ENCODE measurements around the gene BPIFB3. TPM values are rescaled to one million over a fixed set of nuclear protein-coding genes. Genes with fewer than 3 reads are reported as not detected.
A peak's percentile ranks its signal among the peaks of the same experiment; 100 is the strongest.
"Not testable (repeated sequence)": the region's sequence is repeated elsewhere in the genome, so short reads cannot be mapped to it uniquely, and the experiment has no call there.

BPIFB3 gene
- total and polyA plus RNA-seq, 3 donors from 2014 or later: 0.47 to 0.87 (median 0.74) TPM

DNA sequence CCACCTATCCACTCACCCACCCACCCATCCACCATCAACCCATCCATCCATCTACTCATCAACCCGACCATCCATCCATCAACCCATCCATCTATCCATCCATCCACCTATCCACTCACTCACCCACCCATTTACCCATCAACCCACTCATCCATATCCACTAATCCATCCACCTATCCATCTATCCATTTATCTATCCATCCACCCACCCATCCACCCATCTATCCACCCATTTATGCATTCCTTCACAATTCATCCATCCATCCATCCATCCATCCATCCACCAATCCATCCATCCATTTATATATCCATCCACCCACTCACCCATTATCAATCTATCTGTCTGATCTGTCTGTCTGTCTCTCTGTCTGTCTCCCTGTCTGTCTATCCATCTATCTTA, 39.9 kb downstream of the BPIFB3 start:
- intact Hi-C loops (cut with DNase I; ENCODE audit: low total_unique reads): no loop called here
- TF ChIP-seq, protein P1, sequence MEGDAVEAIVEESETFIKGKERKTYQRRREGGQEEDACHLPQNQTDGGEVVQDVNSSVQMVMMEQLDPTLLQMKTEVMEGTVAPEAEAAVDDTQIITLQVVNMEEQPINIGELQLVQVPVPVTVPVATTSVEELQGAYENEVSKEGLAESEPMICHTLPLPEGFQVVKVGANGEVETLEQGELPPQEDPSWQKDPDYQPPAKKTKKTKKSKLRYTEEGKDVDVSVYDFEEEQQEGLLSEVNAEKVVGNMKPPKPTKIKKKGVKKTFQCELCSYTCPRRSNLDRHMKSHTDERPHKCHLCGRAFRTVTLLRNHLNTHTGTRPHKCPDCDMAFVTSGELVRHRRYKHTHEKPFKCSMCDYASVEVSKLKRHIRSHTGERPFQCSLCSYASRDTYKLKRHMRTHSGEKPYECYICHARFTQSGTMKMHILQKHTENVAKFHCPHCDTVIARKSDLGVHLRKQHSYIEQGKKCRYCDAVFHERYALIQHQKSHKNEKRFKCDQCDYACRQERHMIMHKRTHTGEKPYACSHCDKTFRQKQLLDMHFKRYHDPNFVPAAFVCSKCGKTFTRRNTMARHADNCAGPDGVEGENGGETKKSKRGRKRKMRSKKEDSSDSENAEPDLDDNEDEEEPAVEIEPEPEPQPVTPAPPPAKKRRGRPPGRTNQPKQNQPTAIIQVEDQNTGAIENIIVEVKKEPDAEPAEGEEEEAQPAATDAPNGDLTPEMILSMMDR (IDR thresholded peaks at IDR 0.05): no peak
- no peak for TF ChIP-seq POLR2A (IDR thresholded peaks at IDR 0.05)
- Histone ChIP-seq H3K27ac (no peak overlapping the region), H3K27me3 (no peaks in the 10 kb centered on the region), H3K9me3 (no peaks in the 10 kb centered on the region), H3K4me1 (no peaks in the 10 kb centered on the region), H3K36me3 (ENCODE audit: low read depth, missing control alignments) (no peaks in the 10 kb centered on the region), H3K4me3 (no peak overlapping the region)
- 73% methylated on average over 1 of the region's 1 CpG for WGBS, 2 donors
- no peak for DNase-seq

DNA sequence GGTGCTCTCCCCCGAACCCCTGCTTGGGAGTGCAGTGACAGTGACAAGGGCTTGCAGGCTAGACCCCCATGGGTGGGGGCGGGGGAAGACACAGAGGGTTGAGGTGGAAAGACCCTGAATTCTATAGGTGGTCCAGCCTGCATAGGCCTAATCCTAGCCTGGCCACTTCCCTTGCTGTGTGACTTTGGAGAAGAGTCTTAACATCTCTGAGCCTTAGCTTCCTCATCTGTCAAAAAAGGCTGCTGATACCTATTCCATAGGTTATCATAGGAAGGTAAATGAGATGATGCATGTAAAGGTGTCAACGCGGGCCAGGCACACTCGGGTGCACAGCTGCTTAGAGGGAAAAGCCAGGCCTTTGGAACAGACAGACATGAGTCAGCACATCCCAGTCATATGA, 41.5 kb downstream of the BPIFB3 start:
- WGBS, 2 donors: 93 to 97% methylated on average over 5 of the region's 5 CpGs
- intact Hi-C loops (cut with DNase I; ENCODE audit: low total_unique reads): no loop called here

DNA sequence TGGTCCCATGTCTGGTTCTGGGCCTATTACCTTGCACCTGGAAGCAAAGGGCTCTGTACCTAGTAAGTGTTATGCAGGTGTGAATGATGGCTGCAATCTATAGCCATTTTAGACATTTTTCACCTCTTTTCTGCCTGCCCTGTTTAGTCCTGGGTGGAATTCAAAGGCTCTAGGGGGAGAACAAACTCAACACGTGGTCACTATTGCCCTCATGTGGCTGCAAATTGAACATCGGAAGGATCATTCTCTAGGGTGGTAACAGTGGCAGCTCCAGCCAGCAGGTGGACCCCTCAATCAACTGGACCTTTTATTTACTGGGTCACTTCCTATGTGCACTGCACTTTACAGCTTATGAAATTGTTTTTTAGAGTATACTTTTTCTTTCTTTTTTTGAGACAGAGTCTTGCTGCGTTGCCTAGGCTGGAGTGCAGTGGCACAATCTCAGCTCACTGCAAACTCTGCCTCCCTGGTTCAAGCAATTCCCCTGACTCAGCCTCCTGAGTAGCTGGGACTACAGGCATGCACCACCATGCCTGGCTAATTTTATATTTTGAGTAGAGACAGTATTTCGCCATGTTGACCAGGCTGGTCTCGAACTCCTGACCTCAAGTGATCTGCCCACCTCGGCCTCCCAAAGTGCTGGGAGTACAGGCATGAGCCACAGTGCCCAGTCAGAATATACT, 42.3 kb downstream of the BPIFB3 start:
- TF ChIP-seq, protein P1 (IDR thresholded peaks at IDR 0.05): peak; percentile 57 to 73 (median 72)
- H3K9me3 ChIP-seq; H3K36me3 ChIP-seq (ENCODE audit: low read depth, missing control alignments); H3K4me3 ChIP-seq; intact Hi-C loops (cut with DNase I; ENCODE audit: low total_unique reads); H3K27me3 ChIP-seq; H3K4me1 ChIP-seq; H3K27ac ChIP-seq: not testable (repeated sequence)
- 43 to 54% methylated on average over 6 of the region's 6 CpGs for WGBS, 2 donors
- DNase-seq: peak; percentile 76

More for the DNA sequence above, 41.5 kb downstream of the BPIFB3 start:
- no peaks in the 10 kb centered on the region for H3K9me3 ChIP-seq
- H3K36me3 ChIP-seq (ENCODE audit: low read depth, missing control alignments): no peaks in the 10 kb centered on the region
- H3K27me3 ChIP-seq: no peaks in the 10 kb centered on the region
- no peak for DNase-seq
- H3K27ac ChIP-seq: no peak overlapping the region
- TF ChIP-seq, protein P1 (IDR thresholded peaks at IDR 0.05): no peak
- no peak for TF ChIP-seq POLR2A (IDR thresholded peaks at IDR 0.05)
- H3K4me1 ChIP-seq: no peaks in the 10 kb centered on the region
- H3K4me3 ChIP-seq: no peak overlapping the region

DNA sequence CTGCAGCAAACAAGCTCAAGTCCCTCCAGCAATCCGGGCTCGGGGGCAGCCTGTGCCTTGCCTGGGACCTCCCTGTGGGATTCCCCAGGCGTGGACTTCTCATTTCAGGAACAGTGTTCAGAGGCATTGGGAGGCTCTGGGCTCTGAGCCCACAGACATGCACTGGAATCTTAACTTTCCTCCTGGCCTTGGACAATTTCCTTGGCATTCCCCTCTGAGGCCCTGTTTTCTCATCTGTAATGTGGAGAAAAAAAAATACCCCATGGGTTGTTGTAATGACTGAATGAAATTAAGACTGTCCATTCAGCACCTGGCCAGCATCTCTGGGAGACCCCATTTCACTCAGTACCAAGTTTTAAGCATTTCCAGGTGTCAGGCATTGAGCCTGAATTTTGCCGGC, 43.3 kb downstream of the BPIFB3 start:
- Histone ChIP-seq H3K36me3 (ENCODE audit: low read depth, missing control alignments) (no peaks in the 10 kb centered on the region), H3K9me3 (no peaks in the 10 kb centered on the region), H3K4me3 (no peak overlapping the region), H3K4me1 (no peaks in the 10 kb centered on the region), H3K27ac (no peak overlapping the region), H3K27me3 (no peaks in the 10 kb centered on the region)
- 35 to 57% methylated on average over 4 of the region's 4 CpGs for WGBS, 2 donors
- DNase-seq: peak; percentile 74
- intact Hi-C loops (cut with DNase I; ENCODE audit: low total_unique reads): no loop called here
- TF ChIP-seq, protein P1 (IDR thresholded peaks at IDR 0.05): no peak
- TF ChIP-seq POLR2A (IDR thresholded peaks at IDR 0.05): no peak
